ENCODE data around the gene RCAN1. TPM values are rescaled to one million over a fixed set of nuclear protein-coding genes. Genes with fewer than 3 reads are reported as not detected.

Gene RCAN1
- total and polyA plus RNA-seq, 4 donors: 12.2 to 32.8 (median 29.8) TPM

GRCh38 chr21:34590520-34590919, 24.4 kb downstream of the RCAN1 start:
- peaks cover 3 to 24% (median 10%) of the 10 kb centered on the region in 5 donors for H3K4me1 ChIP-seq (ENCODE audit: control insufficient read depth in 5 of 5, insufficient read depth in 5 of 5, low read length in 5 of 5)
- TF ChIP-seq, protein P1, sequence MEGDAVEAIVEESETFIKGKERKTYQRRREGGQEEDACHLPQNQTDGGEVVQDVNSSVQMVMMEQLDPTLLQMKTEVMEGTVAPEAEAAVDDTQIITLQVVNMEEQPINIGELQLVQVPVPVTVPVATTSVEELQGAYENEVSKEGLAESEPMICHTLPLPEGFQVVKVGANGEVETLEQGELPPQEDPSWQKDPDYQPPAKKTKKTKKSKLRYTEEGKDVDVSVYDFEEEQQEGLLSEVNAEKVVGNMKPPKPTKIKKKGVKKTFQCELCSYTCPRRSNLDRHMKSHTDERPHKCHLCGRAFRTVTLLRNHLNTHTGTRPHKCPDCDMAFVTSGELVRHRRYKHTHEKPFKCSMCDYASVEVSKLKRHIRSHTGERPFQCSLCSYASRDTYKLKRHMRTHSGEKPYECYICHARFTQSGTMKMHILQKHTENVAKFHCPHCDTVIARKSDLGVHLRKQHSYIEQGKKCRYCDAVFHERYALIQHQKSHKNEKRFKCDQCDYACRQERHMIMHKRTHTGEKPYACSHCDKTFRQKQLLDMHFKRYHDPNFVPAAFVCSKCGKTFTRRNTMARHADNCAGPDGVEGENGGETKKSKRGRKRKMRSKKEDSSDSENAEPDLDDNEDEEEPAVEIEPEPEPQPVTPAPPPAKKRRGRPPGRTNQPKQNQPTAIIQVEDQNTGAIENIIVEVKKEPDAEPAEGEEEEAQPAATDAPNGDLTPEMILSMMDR (IDR thresholded peaks at IDR 0.05; ENCODE audit: control extremely low read depth, extremely low read depth): no peak
- H3K4me3 ChIP-seq: no peak overlapping the region
- ATAC-seq (ENCODE audit: insufficient read depth, low FRiP score) (no peak), DNase-seq (no peak)
- 95 to 96% methylated on average over 1 of the region's 1 CpG for WGBS, 2 donors
- H3K9me3 ChIP-seq (ENCODE audit: control insufficient read depth in 4 of 4, insufficient read depth in 3 of 4, low read length in 3 of 4): no peaks in the 10 kb centered on the region
- H3K36me3 ChIP-seq (ENCODE audit: control insufficient read depth in 4 of 4, insufficient read depth in 4 of 4, low read length in 4 of 4): peaks cover 0 to 3% (median 0%) of the 10 kb centered on the region in 4 donors
- H3K27me3 ChIP-seq (ENCODE audit: control insufficient read depth in 3 of 3, insufficient read depth in 3 of 3, low read length in 2 of 3): no peaks in the 10 kb centered on the region
- H3K9ac ChIP-seq (ENCODE audit: insufficient read depth in 1 of 2, low read length in 2 of 2): no peak overlapping the region
- peak overlapping the region in 1 of 2 donors; percentile 75 for H3K27ac ChIP-seq (ENCODE audit: low read depth in 1 of 2, low read length in 1 of 2)

- WGBS, 2 donors: 82 to 84% methylated on average over 9 of the region's 9 CpGs
- H3K4me3 ChIP-seq: no peak overlapping the region
- DNase-seq: no peak
- no peak overlapping the region for H3K9ac ChIP-seq (ENCODE audit: insufficient read depth in 1 of 2, low read length in 2 of 2)
- no peaks in the 10 kb centered on the region for H3K9me3 ChIP-seq (ENCODE audit: control insufficient read depth in 4 of 4, insufficient read depth in 3 of 4, low read length in 3 of 4)
- H3K27ac ChIP-seq (ENCODE audit: low read depth in 1 of 2, low read length in 1 of 2): peak overlapping the region; percentile 9 to 41
- H3K4me1 ChIP-seq (ENCODE audit: control insufficient read depth in 5 of 5, insufficient read depth in 5 of 5, low read length in 5 of 5): peaks cover 3 to 20% (median 10%) of the 10 kb centered on the region in 5 donors
- ATAC-seq (ENCODE audit: insufficient read depth, low FRiP score): no peak
- no peaks in the 10 kb centered on the region for H3K27me3 ChIP-seq (ENCODE audit: control insufficient read depth in 3 of 3, insufficient read depth in 3 of 3, low read length in 2 of 3)
- TF ChIP-seq, protein P1 (IDR thresholded peaks at IDR 0.05; ENCODE audit: control extremely low read depth, extremely low read depth): no peak
- H3K36me3 ChIP-seq (ENCODE audit: control insufficient read depth in 4 of 4, insufficient read depth in 4 of 4, low read length in 4 of 4): peaks cover 0 to 2% (median 0%) of the 10 kb centered on the region in 4 donors
These were observed 25.2 kb downstream of the RCAN1 start for GRCh38 chr21:34589511-34590282.

- Histone ChIP-seq H3K27me3 (ENCODE audit: control insufficient read depth in 3 of 3, insufficient read depth in 3 of 3, low read length in 2 of 3) (no peaks in the 10 kb centered on the region), H3K27ac (ENCODE audit: low read depth in 1 of 2, low read length in 1 of 2) (peak overlapping the region in 1 of 2 donors; percentile 55), H3K4me1 (ENCODE audit: control insufficient read depth in 5 of 5, insufficient read depth in 5 of 5, low read length in 5 of 5) (peaks cover 0 to 14% (median 6%) of the 10 kb centered on the region in 5 donors), H3K36me3 (ENCODE audit: control insufficient read depth in 4 of 4, insufficient read depth in 4 of 4, low read length in 4 of 4) (no peaks in the 10 kb centered on the region), H3K9ac (ENCODE audit: insufficient read depth in 1 of 2, low read length in 2 of 2) (no peak overlapping the region), H3K9me3 (ENCODE audit: control insufficient read depth in 4 of 4, insufficient read depth in 3 of 4, low read length in 3 of 4) (no peaks in the 10 kb centered on the region), H3K4me3 (no peak overlapping the region)
- DNase-seq (peak in 2 of 3 donors; percentile 34 to 60), ATAC-seq (ENCODE audit: insufficient read depth, low FRiP score) (no peak)
- 75 to 80% methylated on average over 3 of the region's 3 CpGs for WGBS, 2 donors
- TF ChIP-seq, protein P1 (IDR thresholded peaks at IDR 0.05; ENCODE audit: control extremely low read depth, extremely low read depth): no peak
These were observed 30.9 kb downstream of the RCAN1 start for GRCh38 chr21:34583926-34584563.

Measured in lung (tissue), 12 donors.